Measurements from ENCODE around the gene GEMIN8. TPM values are rescaled to one million over a fixed set of nuclear protein-coding genes. Genes with fewer than 3 reads are reported as not detected.

GEMIN8 gene
- total and polyA plus RNA-seq, 2 of the 8 experiments (the other 6 are each of a cell fraction or from before 2014, with no cell fraction given), result 18.2 to 31.4 TPM

DNA sequence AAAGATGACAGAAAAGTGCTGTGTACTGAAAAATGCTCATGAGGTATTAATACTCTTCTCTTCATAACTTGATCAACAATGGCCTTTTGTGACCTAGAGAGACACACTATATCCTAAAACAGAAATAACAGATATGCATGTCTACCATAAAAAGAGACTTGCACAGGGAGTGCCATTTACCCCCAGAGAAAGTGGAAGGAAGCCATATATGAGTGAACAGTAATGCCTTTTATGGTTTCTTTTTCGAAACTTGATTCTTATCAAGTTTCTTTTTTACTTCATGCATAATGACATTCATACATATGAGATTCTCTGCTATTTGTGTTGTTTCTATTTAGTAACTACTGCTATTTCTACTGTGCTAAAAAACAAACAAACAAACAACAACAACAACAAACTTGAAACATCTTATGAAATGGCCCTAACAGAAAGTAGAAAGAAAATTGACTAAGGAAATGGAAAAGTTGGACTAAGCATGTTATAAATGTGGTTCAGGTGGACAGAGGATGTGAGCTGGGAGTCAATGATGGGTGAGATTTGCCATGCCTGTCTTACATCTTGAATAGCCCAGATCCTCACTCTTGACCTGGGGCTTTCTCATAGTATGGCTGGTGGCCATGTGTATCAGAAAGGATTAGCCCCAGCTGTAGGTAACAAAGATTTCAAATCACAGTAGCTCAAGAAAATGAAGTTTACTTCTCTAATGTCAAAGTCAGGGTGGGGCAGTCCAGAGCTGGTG lies 43.8 kb downstream of the GEMIN8 start (continued):
- TF ChIP-seq SUZ12 (IDR thresholded peaks at IDR 0.05; ENCODE audit: low read length), result no peak

All from H1 (cell line).